Right atrium auricular region (tissue), 2 donors: ENCODE results near the gene PSMD9. TPM values are rescaled to one million over a fixed set of nuclear protein-coding genes. Genes with fewer than 3 reads are reported as not detected.
A peak's percentile ranks its signal among the peaks of the same experiment; 100 is the strongest.
"Not testable (repeated sequence)": the region's sequence is repeated elsewhere in the genome, so short reads cannot be mapped to it uniquely, and the experiment has no call there.

ENCODE experiments used
- DNase-seq: peaks from one replicate; pipeline ENCODE4 v3.0.0-alpha.2; 2019; ENCODE audit warnings: low spot score
- H3K27ac ChIP-seq, 2 donors: fragments of 200-600 bp; sonication (generic); 1 replicate in 1 of 2; 2 replicates in 1 of 2; pipeline ENCODE4 v1.5.1; 2016 to 2019
- H3K27me3 ChIP-seq, 2 donors: fragments of 200-600 bp; sonication (generic); one replicate each; pipeline versions ENCODE4 v1.5.1 to v1.6.0; 2017 to 2019
- H3K36me3 ChIP-seq: fragments of 200-600 bp; sonication (generic); one replicate; pipeline ENCODE4 v1.5.1; 2016
- H3K4me1 ChIP-seq, 2 donors: fragments of 200-600 bp; sonication (generic); one replicate each; pipeline versions ENCODE4 v1.5.1 to v1.6.0; 2017 to 2019
- H3K4me3 ChIP-seq, 2 donors: fragments of 200-600 bp; sonication (generic); 1 replicate in 1 of 2; 2 replicates in 1 of 2; pipeline ENCODE4 v1.5.1; 2017 to 2019; ENCODE audit warnings: mild to moderate bottlenecking in 1 of 2, moderate library complexity in 1 of 2
- H3K9me3 ChIP-seq, 2 donors: fragments of 200-600 bp; sonication (generic); one replicate each; pipeline ENCODE4 v1.5.1; 2019
- CTCF ChIP-seq, 2 donors: fragments of 200-600 bp; sonication (generic); IDR thresholded peaks; one replicate each; pipeline ENCODE4 v1.5.1; 2019; ENCODE audit warnings: antibody characterized with exemption in 2 of 2
- total RNA-seq, 2 donors: library from RNA; depleted of rRNA; stranded (reverse); fragments of >200 nt; gene quantifications; one replicate each; pipeline ENCODE4 v1.1.0, GENCODE V29; 2016

Gene PSMD9
- total RNA-seq, 2 donors from 2014 or later = 33.2 to 59.2 TPM

- DNase-seq = no peak
- Histone ChIP-seq H3K36me3 (no peaks in the 10 kb centered on the region), H3K9me3 (no peaks in the 10 kb centered on the region), H3K27me3 (no peaks in the 10 kb centered on the region), H3K4me3 (no peak overlapping the region), H3K27ac (no peak overlapping the region), H3K4me1 (no peaks in the 10 kb centered on the region)
- no peak for TF ChIP-seq CTCF (IDR thresholded peaks at IDR 0.05)
Observed at GRCh38 chr12:121871467-121871866, 17.1 kb upstream of the PSMD9 start.

DNA sequence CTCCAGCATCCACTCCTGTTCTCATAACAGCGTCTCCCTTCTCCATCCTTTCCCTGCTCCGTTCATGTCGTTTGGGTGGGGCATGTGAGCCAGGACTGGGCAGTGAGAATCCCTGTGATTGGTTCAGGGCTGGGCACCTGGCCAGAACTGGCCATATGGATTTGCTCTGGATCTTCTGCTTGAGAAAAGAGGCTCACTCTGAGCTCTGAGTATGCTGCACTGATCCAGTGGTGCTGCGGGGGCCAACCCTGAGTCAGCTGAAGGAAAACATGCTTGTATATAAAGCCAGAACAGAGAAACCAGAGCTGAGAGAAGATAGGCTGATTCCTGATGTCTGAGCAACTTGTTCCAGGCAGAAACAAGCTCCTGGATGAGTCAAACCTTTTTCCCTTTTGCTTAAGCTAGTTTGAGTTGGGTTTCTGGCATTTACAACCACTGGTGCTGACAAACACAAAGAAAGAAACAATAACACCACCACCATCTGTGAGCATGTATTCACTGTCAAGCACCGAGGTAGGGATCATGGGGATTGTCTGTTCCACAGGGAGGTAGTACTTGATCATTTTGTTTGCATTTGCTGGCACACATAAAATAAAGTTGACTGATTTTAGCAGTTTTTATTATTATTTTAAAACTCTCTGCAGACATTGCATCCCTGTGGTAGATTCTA is 15.9 kb upstream of the PSMD9 start:
- no peaks in the 10 kb centered on the region for H3K9me3 ChIP-seq
- no peaks in the 10 kb centered on the region for H3K36me3 ChIP-seq
- peak; percentile 65 for DNase-seq
- H3K27ac ChIP-seq = peak overlapping the region in 1 of 2 donors; percentile 0
- H3K27me3 ChIP-seq = no peaks in the 10 kb centered on the region
- no peak for TF ChIP-seq CTCF (IDR thresholded peaks at IDR 0.05)
- no peak overlapping the region for H3K4me3 ChIP-seq
- H3K4me1 ChIP-seq = no peaks in the 10 kb centered on the region

DNA sequence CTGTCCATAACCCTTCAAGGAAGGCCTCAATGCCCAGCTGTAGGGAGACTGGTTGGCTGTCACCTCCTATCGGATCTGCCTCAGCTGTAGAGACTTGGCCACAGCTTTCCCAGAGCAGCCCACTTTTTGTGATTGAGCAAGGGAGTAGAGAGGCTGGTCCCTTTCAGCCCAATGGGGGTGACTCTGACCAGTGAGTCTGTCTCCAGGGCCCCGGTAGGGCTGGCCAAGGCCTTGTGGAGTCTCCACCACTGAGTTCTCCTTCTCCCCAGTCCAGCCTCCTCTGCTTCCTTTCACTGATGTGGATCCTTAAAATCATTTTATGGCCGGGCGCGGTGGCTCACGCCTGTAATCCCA is 15.4 kb upstream of the PSMD9 start:
- Histone ChIP-seq H3K9me3 (no peaks in the 10 kb centered on the region), H3K27me3 (no peaks in the 10 kb centered on the region), H3K4me1 (no peaks in the 10 kb centered on the region), H3K36me3 (no peaks in the 10 kb centered on the region), H3K4me3 (no peak overlapping the region), H3K27ac (peak overlapping the region in 1 of 2 donors; percentile 0)
- peak; percentile 61 for DNase-seq
- TF ChIP-seq CTCF (IDR thresholded peaks at IDR 0.05) = no peak

DNA sequence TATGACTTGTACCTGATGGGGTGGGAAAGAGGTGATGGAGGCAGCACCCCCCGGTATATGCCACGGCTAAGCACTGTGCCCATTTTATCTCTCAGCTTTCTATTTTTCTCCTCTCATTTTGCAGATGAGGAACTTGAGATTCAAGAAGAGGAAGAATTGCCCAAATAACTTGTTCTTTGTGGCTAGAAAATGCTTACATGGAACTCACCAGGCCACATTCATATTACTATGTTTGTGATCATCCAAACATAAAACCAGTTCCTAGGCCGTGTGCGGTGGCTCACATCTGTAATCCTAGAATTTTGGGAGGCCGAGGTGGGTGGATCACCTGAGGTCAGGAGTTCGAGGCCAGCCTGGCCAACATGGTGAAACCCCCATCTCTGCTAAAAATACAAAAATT is 14.5 kb upstream of the PSMD9 start:
- no peak for TF ChIP-seq CTCF (IDR thresholded peaks at IDR 0.05)
- H3K27me3 ChIP-seq = no peaks in the 10 kb centered on the region
- no peaks in the 10 kb centered on the region for H3K4me1 ChIP-seq
- H3K9me3 ChIP-seq = no peaks in the 10 kb centered on the region
- no peak for DNase-seq
- no peak overlapping the region for H3K27ac ChIP-seq
- no peak overlapping the region for H3K4me3 ChIP-seq
- H3K36me3 ChIP-seq = no peaks in the 10 kb centered on the region

GRCh38 chr12:121875582-121875981 is 13.0 kb upstream of the PSMD9 start:
- Histone ChIP-seq H3K27me3 (no peaks in the 10 kb centered on the region), H3K27ac (no peak overlapping the region), H3K4me1 (no peaks in the 10 kb centered on the region), H3K4me3 (no peak overlapping the region), H3K9me3 (no peaks in the 10 kb centered on the region), H3K36me3 (no peaks in the 10 kb centered on the region)
- TF ChIP-seq CTCF (IDR thresholded peaks at IDR 0.05) = no peak
- no peak for DNase-seq

DNA sequence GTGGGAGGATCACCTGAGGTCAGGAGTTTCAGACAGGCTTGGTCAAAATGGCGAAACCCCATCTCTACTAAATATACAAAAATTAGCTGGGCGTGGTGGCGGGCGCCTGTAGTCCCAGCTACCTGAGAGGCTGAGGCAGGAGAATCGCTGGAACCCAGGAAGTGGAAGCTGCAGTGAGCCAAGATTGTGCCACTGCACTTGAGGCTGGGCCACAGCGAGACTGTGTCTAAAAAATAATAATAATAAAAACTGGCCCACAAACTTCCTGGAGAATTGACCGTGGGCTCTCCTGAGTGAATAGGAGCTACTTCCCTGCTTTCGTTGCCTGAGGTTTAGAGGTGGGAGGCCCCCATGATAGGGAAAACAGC is 12.5 kb upstream of the PSMD9 start:
- not testable (repeated sequence) for H3K4me3 ChIP-seq, H3K36me3 ChIP-seq, DNase-seq, H3K9me3 ChIP-seq, H3K27ac ChIP-seq, H3K4me1 ChIP-seq, H3K27me3 ChIP-seq
